GM06990 (cell line): Measurements from ENCODE around the gene BTG3.
A peak's percentile ranks its signal among the peaks of the same experiment; 100 is the strongest.

Source experiments
- DNase-seq: peaks from one replicate; pipeline ENCODE4 v3.0.0-alpha.2; 2011; ENCODE audit not compliant: insufficient read length; ENCODE audit errors: extremely low read depth
- H3K27me3 ChIP-seq: replicated peaks from 2 replicates; pipeline ENCODE4 v1.6.0; 2011; ENCODE audit warnings: low read length; ENCODE audit not compliant: control insufficient read depth, insufficient read depth
- H3K36me3 ChIP-seq: 2 replicates; pipeline ENCODE4 v1.5.1; 2011; ENCODE audit warnings: low read length; ENCODE audit not compliant: control insufficient read depth, insufficient read depth
- H3K4me3 ChIP-seq: replicated peaks from 2 replicates; pipeline ENCODE4 v1.5.1; 2011; ENCODE audit warnings: low read depth, mild to moderate bottlenecking, control low read depth, low read length
- CTCF ChIP-seq: IDR thresholded peaks from 2 replicates; pipeline ENCODE4 v1.5.1; 2011; ENCODE audit warnings: low read length, control low read depth, mild to moderate bottlenecking, inconsistent platforms; ENCODE audit not compliant: insufficient read depth, poor library complexity, severe bottlenecking

Gene BTG3

GRCh38 chr21:17612565-17613241, at the start of gene BTG3:
Gene BTG3 (minus strand): TSS chr21:17612901. CDS start chr21:17609144, 3,757 bp downstream.
- no peak for TF ChIP-seq CTCF
- H3K36me3 ChIP-seq = 0 out of 2 replicates have a peak, but pooled peaks cover 1% of the 10 kb centered on the region
- DNase-seq = peak; percentile 90
- no peaks in the 10 kb centered on the region for H3K27me3 ChIP-seq
- H3K4me3 ChIP-seq = peak within 1 kb of the TSS; percentile 90

GRCh38 chr21:17660862-17661261, 48.2 kb upstream of the BTG3 start:
- Histone ChIP-seq H3K27me3 (no peaks in the 10 kb centered on the region), H3K4me3 (no peak overlapping the region), H3K36me3 (no peaks in the 10 kb centered on the region)
- TF ChIP-seq CTCF = no peak
- DNase-seq = no peak

- Histone ChIP-seq H3K36me3 (no peaks in the 10 kb centered on the region), H3K27me3 (no peaks in the 10 kb centered on the region), H3K4me3 (no peak overlapping the region)
- no peak for TF ChIP-seq CTCF
- no peak for DNase-seq
Observed at GRCh38 chr21:17660452-17660851, 47.8 kb upstream of the BTG3 start.

- DNase-seq = no peak
- no peak overlapping the region for H3K4me3 ChIP-seq
- H3K27me3 ChIP-seq = no peaks in the 10 kb centered on the region
- H3K36me3 ChIP-seq = no peaks in the 10 kb centered on the region
- no peak for TF ChIP-seq CTCF
Observed at GRCh38 chr21:17658931-17659330, 46.2 kb upstream of the BTG3 start.

GRCh38 chr21:17651526-17651925, 38.8 kb upstream of the BTG3 start:
- H3K36me3 ChIP-seq = no peaks in the 10 kb centered on the region
- H3K4me3 ChIP-seq = no peak overlapping the region
- no peak for TF ChIP-seq CTCF
- H3K27me3 ChIP-seq = no peaks in the 10 kb centered on the region
- no peak for DNase-seq

GRCh38 chr21:17650292-17650691, 37.6 kb upstream of the BTG3 start:
- no peak for TF ChIP-seq CTCF
- H3K27me3 ChIP-seq = no peaks in the 10 kb centered on the region
- DNase-seq = no peak
- no peaks in the 10 kb centered on the region for H3K36me3 ChIP-seq
- H3K4me3 ChIP-seq = no peak overlapping the region
